Measurements from ENCODE around the gene TGIF1. TPM values are rescaled to one million over a fixed set of nuclear protein-coding genes. Genes with fewer than 3 reads are reported as not detected.

The TGIF1 gene
- total RNA-seq, 1 donor from 2014 or later = 45.8 TPM

DNA sequence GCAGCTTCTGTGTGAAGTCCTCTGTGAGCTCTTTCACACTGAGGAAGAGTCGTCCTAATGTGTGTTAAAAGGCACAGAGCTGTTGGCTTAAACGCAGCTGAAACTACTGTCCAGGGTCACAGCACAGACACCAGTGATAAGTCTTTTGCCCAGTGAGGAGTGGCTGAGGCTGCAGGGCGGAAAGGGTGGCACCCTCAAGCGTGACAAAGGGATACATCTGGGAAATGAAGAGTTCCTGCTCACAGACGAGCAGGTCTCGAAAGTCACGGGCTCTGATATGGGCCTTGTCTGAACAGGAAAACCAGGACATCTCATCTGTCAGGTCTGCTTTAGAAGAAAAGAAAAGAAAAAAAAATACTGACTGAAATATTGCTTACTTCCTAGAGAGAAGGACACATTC lies 36.5 kb downstream of the TGIF1 start:
- no peaks in the 10 kb centered on the region for H3K9me3 ChIP-seq
- no peak for DNase-seq
- intact Hi-C loops (cut with DNase I) = no loop called here
- no peaks in the 10 kb centered on the region for H3K4me1 ChIP-seq
- H3K27ac ChIP-seq = no peak overlapping the region
- TF ChIP-seq, protein P1, sequence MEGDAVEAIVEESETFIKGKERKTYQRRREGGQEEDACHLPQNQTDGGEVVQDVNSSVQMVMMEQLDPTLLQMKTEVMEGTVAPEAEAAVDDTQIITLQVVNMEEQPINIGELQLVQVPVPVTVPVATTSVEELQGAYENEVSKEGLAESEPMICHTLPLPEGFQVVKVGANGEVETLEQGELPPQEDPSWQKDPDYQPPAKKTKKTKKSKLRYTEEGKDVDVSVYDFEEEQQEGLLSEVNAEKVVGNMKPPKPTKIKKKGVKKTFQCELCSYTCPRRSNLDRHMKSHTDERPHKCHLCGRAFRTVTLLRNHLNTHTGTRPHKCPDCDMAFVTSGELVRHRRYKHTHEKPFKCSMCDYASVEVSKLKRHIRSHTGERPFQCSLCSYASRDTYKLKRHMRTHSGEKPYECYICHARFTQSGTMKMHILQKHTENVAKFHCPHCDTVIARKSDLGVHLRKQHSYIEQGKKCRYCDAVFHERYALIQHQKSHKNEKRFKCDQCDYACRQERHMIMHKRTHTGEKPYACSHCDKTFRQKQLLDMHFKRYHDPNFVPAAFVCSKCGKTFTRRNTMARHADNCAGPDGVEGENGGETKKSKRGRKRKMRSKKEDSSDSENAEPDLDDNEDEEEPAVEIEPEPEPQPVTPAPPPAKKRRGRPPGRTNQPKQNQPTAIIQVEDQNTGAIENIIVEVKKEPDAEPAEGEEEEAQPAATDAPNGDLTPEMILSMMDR (IDR thresholded peaks at IDR 0.05) = no peak
- H3K4me3 ChIP-seq = no peak overlapping the region
- ATAC-seq = peak in 1 of 2 donors; percentile 42
- no peaks in the 10 kb centered on the region for H3K27me3 ChIP-seq (ENCODE audit: low read depth)
- H3K36me3 ChIP-seq = no peaks in the 10 kb centered on the region

DNA sequence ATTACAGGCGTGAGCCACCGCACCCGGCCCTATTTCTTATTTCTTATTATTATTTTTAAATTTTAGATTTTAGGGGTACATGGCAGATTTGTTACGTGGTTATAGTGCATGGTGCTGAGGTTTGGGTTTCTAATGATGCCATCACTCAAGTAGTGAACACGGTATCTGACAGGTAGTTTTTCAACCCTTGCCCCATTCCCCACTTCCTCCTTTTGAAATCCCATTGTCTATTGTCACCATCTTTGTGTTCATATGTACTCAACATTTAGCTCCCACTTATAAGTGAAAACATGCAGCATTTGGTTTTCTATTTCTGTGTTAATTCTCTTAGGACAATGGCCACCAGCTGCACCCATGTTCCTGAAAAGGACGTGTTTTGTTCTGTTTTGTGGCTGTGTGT lies 39.5 kb downstream of the TGIF1 start:
- no peaks in the 10 kb centered on the region for H3K4me1 ChIP-seq
- DNase-seq (no peak), ATAC-seq (no peak)
- no peaks in the 10 kb centered on the region for H3K27me3 ChIP-seq (ENCODE audit: low read depth)
- H3K36me3 ChIP-seq = no peaks in the 10 kb centered on the region
- intact Hi-C loops (cut with DNase I) = no loop called here
- H3K9me3 ChIP-seq = no peaks in the 10 kb centered on the region
- no peak overlapping the region for H3K4me3 ChIP-seq
- H3K27ac ChIP-seq = no peak overlapping the region
- TF ChIP-seq, protein P1 (IDR thresholded peaks at IDR 0.05) = no peak

DNA sequence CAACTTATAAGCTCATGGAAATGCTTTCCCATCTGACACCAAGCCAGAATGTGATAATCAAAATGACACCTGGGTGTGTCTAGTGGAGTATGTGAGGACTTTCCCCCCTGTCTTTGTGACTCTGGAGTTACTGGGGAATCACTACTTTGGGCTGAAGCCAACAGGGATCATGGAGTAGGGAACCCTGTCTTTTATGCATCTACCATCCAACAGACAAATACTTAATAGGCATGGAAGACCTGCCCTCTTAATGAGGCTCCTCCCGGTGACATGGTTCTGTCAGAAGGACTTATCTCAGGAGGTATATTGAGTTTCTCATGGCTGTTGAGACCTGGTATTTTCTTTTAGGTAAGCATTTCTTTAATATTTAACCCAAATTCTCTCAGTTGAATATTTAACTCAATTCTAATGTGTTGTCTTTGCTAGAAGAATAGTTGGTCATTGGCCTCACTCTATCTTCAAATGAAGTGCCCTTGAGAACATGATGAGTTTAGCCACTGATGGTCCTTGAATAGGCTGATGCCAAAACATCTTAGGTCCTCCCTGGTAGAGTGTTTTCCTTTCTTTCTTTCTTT lies 42.1 kb downstream of the TGIF1 start:
- TF ChIP-seq, protein P1 (IDR thresholded peaks at IDR 0.05) = no peak
- H3K4me1 ChIP-seq = no peaks in the 10 kb centered on the region
- DNase-seq = no peak
- intact Hi-C loops (cut with DNase I) = no loop called here
- no peaks in the 10 kb centered on the region for H3K9me3 ChIP-seq
- H3K4me3 ChIP-seq = no peak overlapping the region
- no peaks in the 10 kb centered on the region for H3K36me3 ChIP-seq
- ATAC-seq = no peak
- H3K27ac ChIP-seq = no peak overlapping the region
- H3K27me3 ChIP-seq (ENCODE audit: low read depth) = no peaks in the 10 kb centered on the region

DNA sequence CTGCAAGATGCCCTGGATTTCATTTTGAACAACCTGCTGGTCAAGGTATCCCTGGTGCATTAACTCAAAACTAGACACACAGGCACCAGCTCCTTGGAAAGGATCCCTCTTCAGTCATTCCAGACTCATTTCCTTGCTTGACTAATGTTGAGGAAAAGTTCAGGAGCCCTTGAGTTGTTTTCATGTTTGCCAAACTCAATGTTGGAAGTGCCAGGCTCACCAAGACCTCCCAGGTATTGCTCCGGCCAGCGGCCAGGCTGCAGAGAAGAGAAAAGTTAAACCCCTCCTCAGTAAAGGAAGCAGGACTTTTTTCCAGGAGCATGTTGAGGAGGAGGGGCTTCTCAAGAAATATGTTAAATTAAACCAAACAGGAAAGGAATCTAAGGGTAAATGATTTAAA lies 42.7 kb downstream of the TGIF1 start:
- Histone ChIP-seq H3K27me3 (ENCODE audit: low read depth) (no peaks in the 10 kb centered on the region), H3K27ac (no peak overlapping the region), H3K4me3 (no peak overlapping the region), H3K4me1 (no peaks in the 10 kb centered on the region), H3K9me3 (no peaks in the 10 kb centered on the region), H3K36me3 (no peaks in the 10 kb centered on the region)
- TF ChIP-seq, protein P1 (IDR thresholded peaks at IDR 0.05) = no peak
- intact Hi-C loops (cut with DNase I) = no loop called here
- DNase-seq (no peak), ATAC-seq (no peak)

DNA sequence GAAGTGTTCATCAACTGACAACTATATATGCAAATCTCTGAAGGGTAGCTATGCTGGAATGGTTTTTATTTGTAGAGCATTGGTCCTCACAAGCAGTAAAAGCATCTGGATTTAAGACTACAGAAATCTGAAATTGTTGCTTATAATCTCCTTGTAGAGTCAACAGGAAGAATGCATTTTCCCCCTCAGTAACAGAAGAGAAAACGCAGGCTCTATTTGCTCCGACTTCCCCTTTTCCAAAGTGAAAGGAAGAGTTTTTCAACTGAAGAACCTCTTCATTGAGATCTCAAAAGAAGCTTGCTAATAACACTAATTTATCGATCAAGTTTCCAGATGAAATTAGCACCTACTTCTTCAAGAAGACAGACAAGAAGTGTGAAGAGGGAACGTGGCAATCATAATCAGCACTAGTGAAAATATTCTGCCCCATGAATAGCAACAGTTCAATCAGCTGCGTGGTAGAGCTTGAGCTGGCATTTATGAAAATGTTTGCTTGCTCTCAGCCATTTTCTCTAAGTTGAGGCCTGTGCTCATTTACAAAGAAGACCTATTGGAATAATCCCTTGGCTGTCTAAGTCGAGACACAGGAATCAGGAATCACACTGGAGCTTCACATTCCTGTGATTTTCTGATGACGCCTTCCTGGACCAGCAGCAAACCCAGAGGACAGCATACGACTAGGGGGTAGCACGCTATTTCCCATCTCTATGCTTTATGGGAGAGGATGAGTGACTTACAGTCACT lies 43.7 kb downstream of the TGIF1 start:
- Histone ChIP-seq H3K9me3 (no peaks in the 10 kb centered on the region), H3K27ac (peak overlapping the region; percentile 20), H3K4me3 (no peak overlapping the region), H3K27me3 (ENCODE audit: low read depth) (no peaks in the 10 kb centered on the region), H3K4me1 (no peaks in the 10 kb centered on the region), H3K36me3 (no peaks in the 10 kb centered on the region)
- no peak for ATAC-seq
- intact Hi-C loops (cut with DNase I) = no loop called here
- no peak for DNase-seq
- TF ChIP-seq, protein P1 (IDR thresholded peaks at IDR 0.05) = no peak
